ENCODE results near the gene PALLD.
"Not testable (repeated sequence)": the region's sequence is repeated elsewhere in the genome, so short reads cannot be mapped to it uniquely, and the experiment has no call there.

PALLD gene

GRCh38 chr4:168498251-168498650, 1.4 kb downstream of the PALLD start:
- no peak for DNase-seq

DNA sequence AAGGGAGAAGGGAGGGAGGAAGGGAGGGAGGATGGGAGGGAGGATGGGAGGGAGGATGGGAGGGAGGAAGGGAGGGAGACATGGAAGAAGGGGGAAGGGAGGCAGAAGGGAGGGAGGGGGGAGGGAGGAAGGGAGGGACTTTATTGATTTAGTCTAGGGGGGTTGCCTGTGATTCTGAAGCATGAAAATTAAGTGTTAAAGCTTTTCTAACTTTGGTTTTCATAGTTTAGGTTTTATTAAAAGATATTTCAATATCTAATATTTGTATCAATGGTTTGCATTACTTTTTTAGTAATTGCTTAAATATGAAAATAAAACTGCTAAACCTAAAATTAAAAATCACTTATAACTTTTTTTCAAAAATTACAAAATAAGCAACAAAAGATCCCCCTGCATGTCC, 2.4 kb downstream of the PALLD start:
- DNase-seq: no peak

GRCh38 chr4:168501407-168501806, 4.6 kb downstream of the PALLD start:
- no peak for DNase-seq

DNA sequence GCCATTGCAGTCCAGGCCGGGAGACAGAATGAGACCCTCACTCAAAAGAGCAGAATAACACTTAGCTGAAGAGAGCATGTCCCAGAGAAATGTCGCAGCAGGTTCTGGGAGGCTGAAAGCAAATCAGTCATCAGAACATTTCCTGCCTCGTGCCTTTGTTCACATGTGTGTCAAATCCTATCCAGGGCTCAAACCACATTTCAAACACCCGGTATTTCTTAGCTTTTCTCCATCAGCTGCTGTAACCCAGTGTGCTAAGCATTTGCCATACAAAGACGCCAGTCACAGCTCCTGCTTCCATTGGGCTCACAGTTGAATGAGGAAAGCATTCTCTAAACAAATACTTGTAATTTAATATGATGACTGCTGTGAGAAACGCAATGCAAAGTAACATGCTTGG, 6.0 kb downstream of the PALLD start:
- no peak for DNase-seq

DNA sequence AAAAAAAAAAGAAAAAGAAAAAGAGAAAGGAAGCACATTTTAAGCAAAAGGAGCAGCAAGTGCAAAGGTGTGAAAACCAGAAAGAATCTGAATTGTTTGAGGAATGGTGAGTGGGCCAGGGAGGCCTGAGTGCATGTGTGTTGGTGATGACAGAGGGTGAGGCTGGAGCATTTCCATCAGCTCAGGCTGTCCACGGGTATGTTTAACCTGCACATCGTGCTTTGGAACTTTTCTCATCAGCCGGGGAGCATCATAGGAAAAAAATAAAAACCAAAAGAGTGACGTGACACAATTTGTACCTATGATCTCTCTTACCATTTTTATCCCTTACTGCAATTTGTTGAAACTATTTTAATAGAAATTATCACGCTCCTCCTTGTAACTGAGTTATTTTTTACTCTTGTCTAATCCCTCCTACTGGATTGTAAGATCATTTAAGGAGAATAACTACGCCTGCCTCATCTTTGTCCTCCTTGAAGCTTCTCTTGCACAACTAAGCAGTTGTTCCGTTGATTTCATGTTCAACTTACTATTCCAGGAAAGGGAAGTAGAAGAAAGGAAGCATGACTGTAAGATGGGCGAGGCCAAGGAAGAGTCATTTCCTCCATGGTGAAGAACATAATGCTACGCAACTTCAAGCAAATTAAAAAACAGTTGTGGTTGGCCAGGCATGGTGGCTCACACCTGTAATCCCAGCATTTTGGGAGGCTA, 7.0 kb downstream of the PALLD start:
- no peak for DNase-seq

GRCh38 chr4:168504526-168504925, 7.7 kb downstream of the PALLD start:
- no peak for DNase-seq

DNA sequence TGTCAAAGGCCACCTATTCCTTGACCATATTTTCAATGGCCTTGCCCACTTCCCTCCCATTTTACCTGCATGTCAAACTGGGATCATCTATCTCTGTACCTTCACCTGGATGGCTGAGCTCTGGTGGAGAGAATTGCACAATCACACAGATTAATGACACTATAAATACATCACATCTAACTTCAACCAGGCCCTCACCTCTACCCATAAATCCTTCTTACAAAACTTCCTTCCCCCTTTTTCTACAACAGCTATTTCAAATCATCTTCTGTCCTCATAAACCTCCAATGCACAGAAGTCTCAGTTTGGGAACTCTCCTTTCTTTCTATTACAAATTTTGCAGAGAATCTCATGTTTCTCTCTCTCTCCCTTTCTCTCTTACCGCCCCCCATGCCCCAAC, 9.2 kb downstream of the PALLD start:
- DNase-seq: no peak

DNA sequence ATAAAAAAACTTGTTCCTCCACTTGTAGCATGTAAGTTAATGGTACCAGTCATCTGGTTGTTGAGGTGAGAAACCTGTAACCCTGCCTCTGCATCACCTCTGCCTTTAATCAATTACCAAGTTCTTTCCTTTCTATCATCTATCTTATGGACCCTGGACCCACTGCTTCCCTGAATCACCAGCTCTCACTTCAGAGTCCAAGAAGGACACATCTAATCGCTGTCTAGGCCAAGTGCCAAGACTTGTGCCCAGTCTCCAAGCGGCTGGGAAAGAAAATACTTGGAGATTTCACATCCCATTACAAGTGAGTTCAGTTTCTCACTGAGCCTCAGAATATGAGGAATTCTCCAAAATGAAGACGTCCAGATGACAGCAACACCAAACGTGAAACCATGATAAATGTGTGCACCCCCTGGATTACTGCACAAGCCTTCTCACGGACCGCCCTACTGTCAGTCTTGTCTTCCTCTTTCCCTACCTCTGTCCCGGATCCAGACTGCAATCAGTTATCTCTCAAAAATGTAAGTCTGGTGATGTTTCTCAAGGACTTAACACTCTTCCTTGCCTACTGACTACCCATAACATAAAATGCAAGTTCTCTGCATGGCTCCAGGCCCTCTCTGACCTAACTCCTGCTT, 10.4 kb downstream of the PALLD start:
- DNase-seq: no peak

- no peak for DNase-seq
These were observed 11.8 kb downstream of the PALLD start for GRCh38 chr4:168508683-168509082.

DNA sequence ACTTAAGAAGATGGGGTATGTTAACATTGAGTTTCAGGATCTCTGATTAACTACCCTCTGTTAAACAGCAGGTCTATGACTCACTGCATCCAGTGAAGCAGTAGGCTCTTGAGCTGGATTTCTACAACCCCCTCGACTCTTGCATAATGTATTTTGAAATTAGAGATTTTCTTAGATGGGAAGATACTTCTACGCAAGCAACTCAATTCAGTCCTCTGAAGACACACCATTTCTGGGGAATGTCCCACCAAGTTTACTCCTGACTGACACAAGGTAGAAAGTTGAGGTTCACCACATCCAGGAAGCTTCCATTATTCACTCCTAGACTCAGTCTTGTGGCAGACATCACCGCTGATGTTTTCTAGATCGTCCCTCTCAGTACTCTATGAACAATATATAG, 12.9 kb downstream of the PALLD start:
- peak; percentile 42 for DNase-seq

DNA sequence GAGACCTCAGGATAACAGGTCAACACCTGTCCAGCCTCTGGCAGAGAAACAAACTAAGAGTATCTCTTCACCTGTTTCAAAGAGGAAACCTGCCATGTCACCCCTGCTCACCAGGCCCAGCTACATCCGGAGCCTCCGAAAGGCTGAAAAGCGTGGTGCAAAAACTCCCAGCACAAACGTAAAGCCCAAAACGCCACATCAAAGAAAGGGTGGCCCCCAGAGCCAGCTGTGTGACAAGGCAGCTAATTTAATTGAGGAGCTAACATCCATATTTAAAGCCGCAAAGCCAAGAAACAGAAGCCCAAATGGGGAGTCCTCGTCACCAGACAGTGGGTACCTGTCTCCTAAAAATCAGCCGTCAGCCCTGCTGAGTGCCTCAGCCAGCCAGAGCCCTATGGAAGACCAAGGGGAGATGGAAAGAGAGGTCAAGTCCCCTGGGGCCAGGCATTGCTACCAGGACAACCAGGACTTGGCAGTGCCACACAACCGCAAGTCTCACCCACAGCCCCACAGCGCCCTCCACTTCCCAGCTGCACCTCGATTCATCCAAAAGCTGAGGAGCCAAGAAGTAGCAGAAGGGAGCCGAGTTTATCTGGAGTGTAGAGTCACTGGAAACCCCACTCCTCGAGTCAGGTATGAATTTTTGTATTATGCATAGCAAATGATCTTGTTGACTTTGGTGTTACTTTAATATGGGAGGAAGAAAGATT, 15.1 kb downstream of the PALLD start:
- no peak for DNase-seq

DNA sequence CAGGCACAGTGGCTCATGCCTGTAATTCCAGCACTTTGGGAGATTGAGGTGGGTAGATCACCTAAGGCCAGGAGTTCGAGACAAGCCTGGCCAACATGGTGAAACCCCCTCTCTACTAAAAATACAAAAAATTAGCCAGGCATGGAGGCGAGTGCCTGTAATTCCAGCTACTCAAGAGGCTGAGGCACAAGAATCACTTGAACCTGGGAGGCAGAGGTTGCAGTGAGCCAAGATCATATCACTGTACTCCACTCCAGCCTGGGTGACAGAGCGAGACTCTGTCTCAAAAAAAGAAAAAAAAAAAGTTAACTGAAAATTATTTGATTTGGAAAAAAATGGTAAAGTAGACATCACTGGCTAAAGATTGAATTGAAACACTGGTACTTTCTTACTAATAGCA, 17.0 kb downstream of the PALLD start:
- not testable (repeated sequence) for DNase-seq

GRCh38 chr4:168514249-168514852, 17.5 kb downstream of the PALLD start:
- DNase-seq: peak; percentile 58

GRCh38 chr4:168515222-168516011, 18.6 kb downstream of the PALLD start:
- no peak for DNase-seq

DNA sequence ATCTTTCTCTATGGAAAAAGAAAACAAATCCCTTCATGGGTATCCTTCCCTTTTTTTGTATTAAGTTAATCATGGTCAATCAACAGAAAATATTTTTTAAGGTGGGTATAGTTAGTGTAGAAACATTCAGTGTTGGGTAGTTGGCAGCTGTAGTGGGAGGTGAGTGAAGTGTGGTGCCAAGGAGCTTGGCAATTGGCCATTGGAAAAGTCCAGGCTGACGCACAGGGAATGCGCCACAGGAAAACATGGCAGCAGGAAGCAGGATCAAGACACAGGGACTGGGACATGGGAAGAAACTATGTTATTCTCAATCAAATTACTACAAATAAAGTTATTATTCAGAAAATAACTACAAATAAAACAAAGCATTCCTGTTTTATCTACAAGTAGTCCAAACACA, 20.0 kb downstream of the PALLD start:
- no peak for DNase-seq

- DNase-seq: no peak
These were observed 22.7 kb downstream of the PALLD start for GRCh38 chr4:168519576-168519975.

DNA sequence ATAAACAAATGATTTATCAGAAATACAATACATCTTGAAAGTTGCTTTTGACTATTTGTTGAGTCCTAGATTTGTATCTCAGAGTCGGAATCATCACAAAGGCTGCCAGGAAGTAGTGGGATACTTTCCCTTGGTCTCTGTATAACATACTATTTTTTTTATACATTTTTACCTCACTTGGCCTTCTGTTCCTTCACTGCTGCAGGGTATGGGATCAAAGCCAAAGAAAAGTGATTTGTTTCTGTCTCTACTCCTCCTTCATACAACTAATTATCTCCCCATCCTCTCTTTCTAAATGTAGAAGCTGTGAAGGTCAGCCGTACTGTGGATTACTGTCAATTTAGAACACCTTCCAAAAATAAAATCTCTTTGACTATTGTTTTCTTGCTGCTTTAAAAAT, 24.9 kb downstream of the PALLD start:
- DNase-seq: no peak

- DNase-seq: no peak
These were observed 25.5 kb downstream of the PALLD start for GRCh38 chr4:168522356-168522755.

- no peak for DNase-seq
These were observed 26.1 kb downstream of the PALLD start for GRCh38 chr4:168522829-168523489.

DNA sequence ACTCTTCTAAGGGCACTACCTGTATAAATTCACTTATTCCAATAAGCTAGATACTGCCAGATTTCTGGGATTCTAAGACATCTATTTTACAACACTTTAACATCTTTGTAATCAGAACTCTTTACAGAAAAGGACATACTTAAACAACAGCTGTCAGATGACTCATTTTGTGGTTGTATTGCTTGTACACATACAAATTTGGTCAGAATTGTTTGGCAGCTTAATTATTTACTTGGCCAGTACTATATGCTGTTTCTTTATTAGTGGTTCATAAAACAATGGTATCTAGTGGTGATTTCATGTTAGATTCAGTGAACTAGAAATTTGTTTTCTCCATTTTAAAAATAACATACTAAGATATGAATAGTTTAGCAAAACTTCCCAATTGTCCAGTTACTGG, 27.2 kb downstream of the PALLD start:
- DNase-seq: peak; percentile 68

- no peak for DNase-seq
These were observed 28.0 kb downstream of the PALLD start for GRCh38 chr4:168524897-168525296.

- DNase-seq: peak; percentile 43
These were observed 30.7 kb downstream of the PALLD start for GRCh38 chr4:168527560-168527959.
